Astrocyte (in vitro differentiated cells and primary cell): Measurements from ENCODE around the gene CEP83. TPM values are rescaled to one million over a fixed set of nuclear protein-coding genes. Genes with fewer than 3 reads are reported as not detected.

Experiments used
- DNase-seq: peaks from one replicate; pipeline ENCODE4 v3.0.0-alpha.2; 2010; ENCODE audit warnings: low read depth
- FAIRE-seq: peaks from 2 replicates; lab custom pipeline; 2011; peaks lifted over from hg19 to GRCh38; lab: Jason Lieb, UNC
- H2AFZ ChIP-seq: 2 replicates; pipeline ENCODE4 v1.6.0; 2012; ENCODE audit warnings: low read depth, low read length, inconsistent platforms
- H3K27ac ChIP-seq: 2 replicates; pipeline ENCODE4 v1.5.1; 2011; ENCODE audit warnings: low read depth, low read length, inconsistent platforms
- H3K27me3 ChIP-seq: 2 replicates; pipeline ENCODE4 v1.6.0; 2011; ENCODE audit warnings: low read length, inconsistent platforms; ENCODE audit not compliant: insufficient read depth
- H3K36me3 ChIP-seq: 2 replicates; pipeline ENCODE4 v1.5.1; 2011; ENCODE audit warnings: low read length, inconsistent platforms; ENCODE audit not compliant: insufficient read depth
- H3K4me1 ChIP-seq: 2 replicates; pipeline ENCODE4 v1.5.1; 2011; ENCODE audit warnings: low read length, inconsistent platforms; ENCODE audit not compliant: insufficient read depth
- H3K4me2 ChIP-seq: 2 replicates; pipeline ENCODE4 v1.6.0; 2012; ENCODE audit warnings: low read length, inconsistent platforms
- H3K4me3 ChIP-seq: 2 replicates; pipeline ENCODE4 v1.5.1; 2011; ENCODE audit warnings: low read depth, mild to moderate bottlenecking, low read length, inconsistent platforms; ENCODE audit not compliant: insufficient read depth
- H3K79me2 ChIP-seq: 2 replicates; pipeline ENCODE4 v1.6.0; 2012; ENCODE audit warnings: mild to moderate bottlenecking, low read length, inconsistent platforms; ENCODE audit not compliant: insufficient read depth
- H3K9ac ChIP-seq: 2 replicates; pipeline ENCODE4 v1.6.0; 2012; ENCODE audit warnings: mild to moderate bottlenecking, low read length, inconsistent platforms
- H3K9me3 ChIP-seq: 2 replicates; pipeline ENCODE4 v1.5.1; 2012; ENCODE audit warnings: low read depth, mild to moderate bottlenecking, low read length, inconsistent platforms; ENCODE audit not compliant: insufficient read depth
- H4K20me1 ChIP-seq: 2 replicates; pipeline ENCODE4 v1.6.0; 2012; ENCODE audit warnings: low read length, inconsistent platforms; ENCODE audit not compliant: insufficient read depth
- H3K27ac Mint-ChIP-seq: one replicate; pipeline ENCODE4 v1.8.0; 2021; ENCODE audit warnings: mild to moderate bottlenecking, mixed read lengths; ENCODE audit not compliant: unreplicated experiment
- H3K27me3 Mint-ChIP-seq: one replicate; pipeline ENCODE4 v1.8.0; 2021; ENCODE audit warnings: low read depth, mixed read lengths; ENCODE audit not compliant: unreplicated experiment
- H3K36me3 Mint-ChIP-seq: one replicate; pipeline ENCODE4 v1.8.0; 2021; ENCODE audit warnings: low read depth, mixed read lengths; ENCODE audit not compliant: unreplicated experiment
- H3K4me1 Mint-ChIP-seq: one replicate; pipeline ENCODE4 v1.8.0; 2021; ENCODE audit warnings: low read depth, mixed read lengths; ENCODE audit not compliant: unreplicated experiment
- H3K4me3 Mint-ChIP-seq: one replicate; pipeline ENCODE4 v1.8.0; 2021; ENCODE audit warnings: mild to moderate bottlenecking, moderate library complexity, mixed read lengths; ENCODE audit not compliant: unreplicated experiment
- H3K9me3 Mint-ChIP-seq: one replicate; pipeline ENCODE4 v1.8.0; 2021; ENCODE audit warnings: mild to moderate bottlenecking, mixed read lengths; ENCODE audit not compliant: unreplicated experiment
- EZH2 ChIP-seq: IDR thresholded peaks from 2 replicates; pipeline ENCODE4 v1.6.1; 2012; ENCODE audit warnings: mild to moderate bottlenecking, low read length, inconsistent platforms; ENCODE audit not compliant: insufficient read depth
- total RNA-seq: library from RNA; stranded (reverse); gene quantifications from 2 replicates; pipeline ENCODE4 v1.2.1, GENCODE V29; 2021
- TF ChIP-seq, protein P1 (sequence below): IDR thresholded peaks from 2 replicates; pipeline ENCODE4 v1.5.1; 2011; ENCODE audit warnings: low read depth, mild to moderate bottlenecking, inconsistent platforms, low read length, moderate library complexity; ENCODE audit not compliant: insufficient read depth

CEP83 gene
- total RNA-seq, 1 donor from 2014 or later, result 12.4 TPM

DNA sequence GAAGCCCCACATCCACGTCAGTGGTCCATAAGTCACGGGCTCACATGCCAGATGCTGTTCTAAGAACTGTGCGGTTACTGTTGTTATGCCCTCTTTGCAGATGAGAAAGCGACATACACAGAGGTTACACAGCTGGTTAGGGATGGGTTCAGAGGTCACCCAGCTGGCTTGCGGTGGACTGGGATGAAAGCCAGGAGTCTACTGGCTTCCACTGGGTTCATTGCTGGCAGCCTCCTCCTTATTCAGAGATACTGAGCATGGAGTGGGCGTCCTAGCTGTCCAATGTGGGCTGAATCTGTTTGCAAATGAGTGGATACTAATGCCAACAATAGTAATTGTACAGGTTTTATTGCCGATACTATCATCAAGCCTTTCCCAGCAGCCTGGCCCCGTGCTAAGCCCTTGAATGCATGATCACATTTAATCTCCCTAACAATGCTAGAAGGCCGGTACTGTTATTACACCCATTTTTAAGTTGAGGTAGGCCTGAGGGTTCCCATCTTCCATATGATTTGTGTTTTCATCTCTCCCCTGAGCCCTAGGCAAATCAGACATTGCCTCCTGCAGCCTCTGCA, 182.2 kb downstream of the CEP83 start:
- Histone ChIP-seq H3K4me1 (no peaks in the 10 kb centered on the region), H3K4me2 (no peak overlapping the region), H4K20me1 (no peaks in the 10 kb centered on the region), H3K9me3 (no peaks in the 10 kb centered on the region), H3K27me3 (no peaks in the 10 kb centered on the region), H2AFZ (no peak overlapping the region), H3K9ac (no peak overlapping the region), H3K79me2 (no peaks in the 10 kb centered on the region), H3K4me3 (no peak overlapping the region), H3K27ac (no peak overlapping the region), H3K36me3 (no peaks in the 10 kb centered on the region)
- H3K9me3 Mint-ChIP-seq, result peaks cover 3% of the 10 kb centered on the region
- H3K4me3 Mint-ChIP-seq, result no peak overlapping the region
- no peak for TF ChIP-seq EZH2
- TF ChIP-seq, protein P1, sequence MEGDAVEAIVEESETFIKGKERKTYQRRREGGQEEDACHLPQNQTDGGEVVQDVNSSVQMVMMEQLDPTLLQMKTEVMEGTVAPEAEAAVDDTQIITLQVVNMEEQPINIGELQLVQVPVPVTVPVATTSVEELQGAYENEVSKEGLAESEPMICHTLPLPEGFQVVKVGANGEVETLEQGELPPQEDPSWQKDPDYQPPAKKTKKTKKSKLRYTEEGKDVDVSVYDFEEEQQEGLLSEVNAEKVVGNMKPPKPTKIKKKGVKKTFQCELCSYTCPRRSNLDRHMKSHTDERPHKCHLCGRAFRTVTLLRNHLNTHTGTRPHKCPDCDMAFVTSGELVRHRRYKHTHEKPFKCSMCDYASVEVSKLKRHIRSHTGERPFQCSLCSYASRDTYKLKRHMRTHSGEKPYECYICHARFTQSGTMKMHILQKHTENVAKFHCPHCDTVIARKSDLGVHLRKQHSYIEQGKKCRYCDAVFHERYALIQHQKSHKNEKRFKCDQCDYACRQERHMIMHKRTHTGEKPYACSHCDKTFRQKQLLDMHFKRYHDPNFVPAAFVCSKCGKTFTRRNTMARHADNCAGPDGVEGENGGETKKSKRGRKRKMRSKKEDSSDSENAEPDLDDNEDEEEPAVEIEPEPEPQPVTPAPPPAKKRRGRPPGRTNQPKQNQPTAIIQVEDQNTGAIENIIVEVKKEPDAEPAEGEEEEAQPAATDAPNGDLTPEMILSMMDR, result no peak
- peaks cover 1% of the 10 kb centered on the region for H3K27me3 Mint-ChIP-seq
- FAIRE-seq, result no peak
- peak; percentile 20 for DNase-seq
- H3K36me3 Mint-ChIP-seq, result no peaks in the 10 kb centered on the region
- H3K27ac Mint-ChIP-seq, result no peak overlapping the region
- peaks cover 4% of the 10 kb centered on the region for H3K4me1 Mint-ChIP-seq

DNA sequence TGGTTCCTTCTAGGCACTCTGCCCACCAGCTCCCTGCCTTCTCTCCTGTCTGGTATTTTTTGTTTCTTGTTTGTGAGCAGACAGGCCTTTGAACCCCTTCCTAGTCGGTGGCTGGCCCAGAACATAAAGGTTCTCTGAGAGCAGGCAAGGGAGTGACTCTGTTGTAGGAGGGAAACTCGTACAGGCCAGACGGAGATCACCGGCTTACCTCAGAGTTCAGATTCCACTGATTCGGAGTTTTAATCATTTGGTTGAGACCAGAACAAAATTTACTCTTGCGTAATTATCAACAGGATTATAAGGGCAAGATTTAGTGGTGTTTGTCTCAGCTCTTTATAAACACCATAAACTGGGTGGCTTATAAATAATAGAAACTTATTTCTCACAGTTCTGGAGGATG, 182.9 kb downstream of the CEP83 start:
- Histone ChIP-seq H3K4me2 (no peak overlapping the region), H3K27ac (no peak overlapping the region), H3K9ac (no peak overlapping the region), H3K9me3 (no peaks in the 10 kb centered on the region), H4K20me1 (no peaks in the 10 kb centered on the region), H3K4me3 (no peak overlapping the region), H3K36me3 (no peaks in the 10 kb centered on the region), H3K4me1 (no peaks in the 10 kb centered on the region), H2AFZ (no peak overlapping the region), H3K27me3 (no peaks in the 10 kb centered on the region), H3K79me2 (no peaks in the 10 kb centered on the region)
- H3K4me3 Mint-ChIP-seq, result no peak overlapping the region
- DNase-seq, result no peak
- TF ChIP-seq EZH2, result no peak
- TF ChIP-seq, protein P1, result no peak
- FAIRE-seq, result no peak
- peaks cover 4% of the 10 kb centered on the region for H3K36me3 Mint-ChIP-seq
- H3K4me1 Mint-ChIP-seq, result peaks cover 1% of the 10 kb centered on the region
- peaks cover 2% of the 10 kb centered on the region for H3K9me3 Mint-ChIP-seq
- H3K27ac Mint-ChIP-seq, result no peak overlapping the region
- peaks cover under 1% of the 10 kb centered on the region for H3K27me3 Mint-ChIP-seq

DNA sequence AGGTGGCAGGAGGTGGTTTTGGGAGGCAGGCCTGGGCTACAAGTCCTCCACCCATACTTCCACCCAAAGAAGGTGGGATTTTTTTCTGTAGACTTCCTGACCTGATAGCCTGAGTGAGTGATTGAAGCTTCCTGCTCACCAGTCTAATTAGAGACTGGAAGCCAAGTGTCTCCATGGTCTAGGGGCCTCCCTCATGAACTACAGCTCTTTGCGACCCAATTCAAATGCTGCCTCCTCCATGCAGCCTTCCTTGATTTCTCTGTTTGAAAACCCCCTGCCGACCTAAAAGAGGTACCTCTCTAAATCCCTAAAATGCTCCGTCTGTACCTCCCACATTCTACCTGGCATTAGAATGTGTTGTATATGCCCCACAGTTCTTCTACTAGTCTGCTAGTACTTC, 186.4 kb downstream of the CEP83 start:
- H3K4me1 Mint-ChIP-seq, result peaks cover 7% of the 10 kb centered on the region
- TF ChIP-seq, protein P1, result no peak
- TF ChIP-seq EZH2, result no peak
- Histone ChIP-seq H3K9ac (no peak overlapping the region), H2AFZ (no peak overlapping the region), H3K27me3 (no peaks in the 10 kb centered on the region), H3K4me3 (no peak overlapping the region), H3K79me2 (no peaks in the 10 kb centered on the region), H3K4me2 (no peak overlapping the region), H4K20me1 (no peaks in the 10 kb centered on the region), H3K4me1 (no peaks in the 10 kb centered on the region), H3K9me3 (no peaks in the 10 kb centered on the region), H3K36me3 (no peaks in the 10 kb centered on the region), H3K27ac (no peak overlapping the region)
- peaks cover 4% of the 10 kb centered on the region for H3K36me3 Mint-ChIP-seq
- DNase-seq (no peak), FAIRE-seq (no peak)
- H3K27ac Mint-ChIP-seq, result no peak overlapping the region
- H3K9me3 Mint-ChIP-seq, result no peaks in the 10 kb centered on the region
- peaks cover 4% of the 10 kb centered on the region for H3K27me3 Mint-ChIP-seq
- no peak overlapping the region for H3K4me3 Mint-ChIP-seq
